ENCODE results near the gene ELL. TPM values are rescaled to one million over a fixed set of nuclear protein-coding genes. Genes with fewer than 3 reads are reported as not detected.
A peak's percentile ranks its signal among the peaks of the same experiment; 100 is the strongest.

The ELL gene
- total and polyA plus RNA-seq, 2 experiments from 2014 or later, result 11.3 to 20.1 TPM

DNA sequence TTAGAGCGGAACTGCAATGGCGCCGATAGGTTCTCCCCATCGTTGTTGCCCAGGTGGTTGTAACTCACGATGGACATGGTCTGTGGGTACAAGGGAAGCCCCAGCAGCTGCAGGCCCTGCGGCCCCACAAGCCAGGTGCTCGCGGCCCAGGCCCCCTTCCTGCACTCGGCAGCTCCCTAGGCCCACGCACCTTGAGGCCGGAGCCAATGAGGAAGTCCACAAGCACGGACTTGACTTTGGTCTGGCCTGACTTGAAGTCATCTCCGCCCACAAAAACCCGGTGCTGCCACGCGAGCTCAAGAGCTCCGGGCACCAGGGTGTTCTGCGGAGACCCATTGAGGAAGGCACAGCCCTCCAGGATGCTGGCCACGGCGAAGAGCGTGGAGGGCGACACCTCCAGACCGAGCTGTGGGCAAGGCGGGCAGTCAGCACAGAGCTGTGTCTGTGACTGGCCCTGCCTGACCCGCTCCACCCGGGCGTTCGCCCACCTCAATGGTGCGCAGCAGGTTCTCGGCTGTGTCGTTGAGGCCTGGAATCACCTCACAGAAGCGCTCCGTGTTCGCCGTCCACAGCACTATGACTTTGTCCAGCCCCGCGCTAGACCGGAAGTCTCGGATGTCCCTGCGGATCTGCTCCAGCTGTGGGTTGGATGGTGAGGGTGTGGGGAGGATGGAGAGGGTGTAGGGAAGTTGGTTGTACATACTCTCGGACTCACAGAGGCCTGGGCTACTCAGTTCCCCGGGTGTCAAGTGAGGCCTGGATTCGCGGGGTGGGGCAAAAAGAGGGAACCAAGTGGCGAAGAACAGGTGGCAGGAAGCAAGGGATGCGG lies 85.8 kb downstream of the ELL start:
- Mint-ChIP-seq H3K9me3 (no peaks in the 10 kb centered on the region), H3K4me3 (peak overlapping the region; percentile 78), H3K27me3 (ENCODE audit: insufficient read depth, low read depth, poor library complexity) (peaks cover 31% of the 10 kb centered on the region), H3K4me1 (peaks cover 35% of the 10 kb centered on the region), H3K36me3 (ENCODE audit: low read depth) (peaks cover 18% of the 10 kb centered on the region), H3K27ac (0 out of 2 replicates have a peak overlapping the region, but pooled peaks have one; percentile 13)
- peak overlapping the region; percentile 79 for H3K4me3 ChIP-seq
- peaks cover 40% of the 10 kb centered on the region for H3K4me1 ChIP-seq (ENCODE audit: insufficient read depth)
- no peaks in the 10 kb centered on the region for H3K36me3 ChIP-seq (ENCODE audit: insufficient read depth)
- DNase-seq (ENCODE audit: low spot score) (no peak), ATAC-seq (no peak)
- no peak overlapping the region for H3K27ac ChIP-seq (ENCODE audit: low read depth)
- no peak overlapping the region for H2AFZ ChIP-seq
- TF ChIP-seq, protein P1, sequence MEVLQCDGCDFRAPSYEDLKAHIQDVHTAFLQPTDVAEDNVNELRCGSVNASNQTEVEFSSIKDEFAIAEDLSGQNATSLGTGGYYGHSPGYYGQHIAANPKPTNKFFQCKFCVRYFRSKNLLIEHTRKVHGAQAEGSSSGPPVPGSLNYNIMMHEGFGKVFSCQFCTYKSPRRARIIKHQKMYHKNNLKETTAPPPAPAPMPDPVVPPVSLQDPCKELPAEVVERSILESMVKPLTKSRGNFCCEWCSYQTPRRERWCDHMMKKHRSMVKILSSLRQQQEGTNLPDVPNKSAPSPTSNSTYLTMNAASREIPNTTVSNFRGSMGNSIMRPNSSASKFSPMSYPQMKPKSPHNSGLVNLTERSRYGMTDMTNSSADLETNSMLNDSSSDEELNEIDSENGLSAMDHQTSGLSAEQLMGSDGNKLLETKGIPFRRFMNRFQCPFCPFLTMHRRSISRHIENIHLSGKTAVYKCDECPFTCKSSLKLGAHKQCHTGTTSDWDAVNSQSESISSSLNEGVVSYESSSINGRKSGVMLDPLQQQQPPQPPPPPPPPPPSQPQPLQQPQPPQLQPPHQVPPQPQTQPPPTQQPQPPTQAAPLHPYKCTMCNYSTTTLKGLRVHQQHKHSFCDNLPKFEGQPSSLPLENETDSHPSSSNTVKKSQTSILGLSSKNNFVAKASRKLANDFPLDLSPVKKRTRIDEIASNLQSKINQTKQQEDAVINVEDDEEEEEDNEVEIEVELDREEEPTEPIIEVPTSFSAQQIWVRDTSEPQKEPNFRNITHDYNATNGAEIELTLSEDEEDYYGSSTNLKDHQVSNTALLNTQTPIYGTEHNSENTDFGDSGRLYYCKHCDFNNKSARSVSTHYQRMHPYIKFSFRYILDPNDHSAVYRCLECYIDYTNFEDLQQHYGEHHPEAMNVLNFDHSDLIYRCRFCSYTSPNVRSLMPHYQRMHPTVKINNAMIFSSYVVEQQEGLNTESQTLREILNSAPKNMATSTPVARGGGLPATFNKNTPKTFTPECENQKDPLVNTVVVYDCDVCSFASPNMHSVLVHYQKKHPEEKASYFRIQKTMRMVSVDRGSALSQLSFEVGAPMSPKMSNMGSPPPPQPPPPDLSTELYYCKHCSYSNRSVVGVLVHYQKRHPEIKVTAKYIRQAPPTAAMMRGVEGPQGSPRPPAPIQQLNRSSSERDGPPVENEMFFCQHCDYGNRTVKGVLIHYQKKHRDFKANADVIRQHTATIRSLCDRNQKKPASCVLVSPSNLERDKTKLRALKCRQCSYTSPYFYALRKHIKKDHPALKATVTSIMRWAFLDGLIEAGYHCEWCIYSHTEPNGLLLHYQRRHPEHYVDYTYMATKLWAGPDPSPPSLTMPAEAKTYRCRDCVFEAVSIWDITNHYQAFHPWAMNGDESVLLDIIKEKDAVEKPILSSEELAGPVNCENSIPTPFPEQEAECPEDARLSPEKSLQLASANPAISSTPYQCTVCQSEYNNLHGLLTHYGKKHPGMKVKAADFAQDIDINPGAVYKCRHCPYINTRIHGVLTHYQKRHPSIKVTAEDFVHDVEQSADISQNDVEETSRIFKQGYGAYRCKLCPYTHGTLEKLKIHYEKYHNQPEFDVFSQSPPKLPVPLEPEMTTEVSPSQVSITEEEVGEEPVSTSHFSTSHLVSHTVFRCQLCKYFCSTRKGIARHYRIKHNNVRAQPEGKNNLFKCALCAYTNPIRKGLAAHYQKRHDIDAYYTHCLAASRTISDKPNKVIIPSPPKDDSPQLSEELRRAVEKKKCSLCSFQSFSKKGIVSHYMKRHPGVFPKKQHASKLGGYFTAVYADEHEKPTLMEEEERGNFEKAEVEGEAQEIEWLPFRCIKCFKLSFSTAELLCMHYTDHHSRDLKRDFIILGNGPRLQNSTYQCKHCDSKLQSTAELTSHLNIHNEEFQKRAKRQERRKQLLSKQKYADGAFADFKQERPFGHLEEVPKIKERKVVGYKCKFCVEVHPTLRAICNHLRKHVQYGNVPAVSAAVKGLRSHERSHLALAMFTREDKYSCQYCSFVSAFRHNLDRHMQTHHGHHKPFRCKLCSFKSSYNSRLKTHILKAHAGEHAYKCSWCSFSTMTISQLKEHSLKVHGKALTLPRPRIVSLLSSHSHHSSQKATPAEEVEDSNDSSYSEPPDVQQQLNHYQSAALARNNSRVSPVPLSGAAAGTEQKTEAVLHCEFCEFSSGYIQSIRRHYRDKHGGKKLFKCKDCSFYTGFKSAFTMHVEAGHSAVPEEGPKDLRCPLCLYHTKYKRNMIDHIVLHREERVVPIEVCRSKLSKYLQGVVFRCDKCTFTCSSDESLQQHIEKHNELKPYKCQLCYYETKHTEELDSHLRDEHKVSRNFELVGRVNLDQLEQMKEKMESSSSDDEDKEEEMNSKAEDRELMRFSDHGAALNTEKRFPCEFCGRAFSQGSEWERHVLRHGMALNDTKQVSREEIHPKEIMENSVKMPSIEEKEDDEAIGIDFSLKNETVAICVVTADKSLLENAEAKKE (CRISPR knock-in tag; IDR thresholded peaks at IDR 0.05), result no peak
- no peak for TF ChIP-seq STAT1 (IDR thresholded peaks at IDR 0.05; ENCODE audit: unreplicated experiment)
- TF ChIP-seq JUNB (IDR thresholded peaks at IDR 0.05; ENCODE audit: unreplicated experiment), result no peak
- TF ChIP-seq EZH2 (IDR thresholded peaks at IDR 0.05; ENCODE audit: low read depth, unreplicated experiment), result no peak
- H3K27me3 ChIP-seq (ENCODE audit: insufficient read depth), result no peaks in the 10 kb centered on the region
- H3F3A ChIP-seq (replicated peaks; ENCODE audit: low read depth), result peaks cover 33% of the 10 kb centered on the region; the same call in 1 of the 2 replicates
- H3K9me2 ChIP-seq (ENCODE audit: insufficient read depth), result no peaks in the 10 kb centered on the region
- peak overlapping the region; percentile 81; the same call in 1 of the 2 replicates for H3K4me2 ChIP-seq
- peaks cover 3% of the 10 kb centered on the region for H4K20me1 ChIP-seq (replicated peaks; ENCODE audit: insufficient read depth)
- no peaks in the 10 kb centered on the region for H3K79me2 ChIP-seq (replicated peaks; ENCODE audit: insufficient read depth)
